Keratinocyte (primary cell): ENCODE results near the gene RAET1E. TPM values are rescaled to one million over a fixed set of nuclear protein-coding genes. Genes with fewer than 3 reads are reported as not detected.
"Not testable (repeated sequence)": the region's sequence is repeated elsewhere in the genome, so short reads cannot be mapped to it uniquely, and the experiment has no call there.

Experiments
- DNase-seq: peaks from one replicate; pipeline ENCODE4 v3.0.0-alpha.2; 2011; ENCODE audit warnings: low read depth, missing footprints, low spot score
- FAIRE-seq: peaks from 2 replicates; lab custom pipeline; 2011; peaks lifted over from hg19 to GRCh38; lab: Jason Lieb, UNC
- H2AFZ ChIP-seq: 2 replicates; pipeline ENCODE4 v1.6.0; 2012; ENCODE audit warnings: low read length, control low read depth, inconsistent platforms; ENCODE audit not compliant: control insufficient read depth
- H3K27ac ChIP-seq: 2 replicates; pipeline ENCODE4 v1.5.1; 2011; ENCODE audit warnings: low read length; ENCODE audit not compliant: control insufficient read depth, insufficient read depth
- H3K27me3 ChIP-seq: 3 replicates; pipeline ENCODE4 v1.6.0; 2011; ENCODE audit warnings: low read length; ENCODE audit not compliant: control insufficient read depth, insufficient read depth; ENCODE audit errors: extremely low read depth
- H3K36me3 ChIP-seq, 2 experiments: 2 replicates in 1 of 2; 3 replicates in 1 of 2; pipeline ENCODE4 v1.5.1; 2011; ENCODE audit warnings: low read length in 2 of 2, mild to moderate bottlenecking in 1 of 2; ENCODE audit not compliant: control insufficient read depth in 2 of 2, insufficient read depth in 2 of 2; ENCODE audit errors: extremely low read depth in 1 of 2
- H3K4me1 ChIP-seq: 3 replicates; pipeline ENCODE4 v1.5.1; 2011; ENCODE audit warnings: low read length; ENCODE audit not compliant: control insufficient read depth, insufficient read depth; ENCODE audit errors: extremely low read depth
- H3K4me2 ChIP-seq: 3 replicates; pipeline ENCODE4 v1.6.0; 2011; ENCODE audit warnings: low read depth, low read length; ENCODE audit not compliant: control insufficient read depth, insufficient read depth; ENCODE audit errors: extremely low read depth
- H3K4me3 ChIP-seq, 3 experiments: fragments of 200-600 bp in 1 of 3; sonication (generic) in 1 of 3; 2 replicates in 2 of 3; 3 replicates in 1 of 3; pipeline ENCODE4 v1.5.1; 2011 to 2016; ENCODE audit warnings: low read length in 3 of 3, mild to moderate bottlenecking in 3 of 3, control low read depth in 2 of 3, inconsistent platforms in 1 of 3, low read depth in 1 of 3, mixed read lengths in 1 of 3, mixed run types in 1 of 3, moderate library complexity in 1 of 3; ENCODE audit not compliant: control insufficient read depth in 2 of 3, insufficient read depth in 2 of 3; ENCODE audit errors: extremely low read depth in 1 of 3
- H3K79me2 ChIP-seq: 2 replicates; pipeline ENCODE4 v1.6.0; 2012; ENCODE audit warnings: low read length; ENCODE audit not compliant: control insufficient read depth, insufficient read depth
- H3K9ac ChIP-seq: 3 replicates; pipeline ENCODE4 v1.6.0; 2011; ENCODE audit warnings: low read length; ENCODE audit not compliant: control insufficient read depth, insufficient read depth; ENCODE audit errors: extremely low read depth
- H3K9me1 ChIP-seq: 3 replicates; pipeline ENCODE4 v1.6.0; 2011; ENCODE audit warnings: low read length; ENCODE audit not compliant: control insufficient read depth, insufficient read depth; ENCODE audit errors: extremely low read depth
- H3K9me3 ChIP-seq: 2 replicates; pipeline ENCODE4 v1.5.1; 2012; ENCODE audit warnings: low read depth, low read length; ENCODE audit not compliant: control insufficient read depth
- H4K20me1 ChIP-seq: 3 replicates; pipeline ENCODE4 v1.6.0; 2011; ENCODE audit warnings: low read length; ENCODE audit not compliant: control insufficient read depth, insufficient read depth; ENCODE audit errors: extremely low read depth
- CTCF ChIP-seq, 3 experiments: IDR thresholded peaks in 1 of 3; conservative IDR thresholded peaks in 1 of 3; optimal IDR thresholded peaks in 1 of 3; 2 replicates in 2 of 3; 3 replicates in 1 of 3; pipeline versions ENCODE3 to v1.5.1; 2011; ENCODE audit warnings: low read length in 3 of 3, mild to moderate bottlenecking in 3 of 3, moderate library complexity in 2 of 3, control low read depth in 1 of 3, inconsistent platforms in 1 of 3; ENCODE audit not compliant: insufficient read depth in 2 of 3; ENCODE audit errors: extremely low read depth in 1 of 3
- EZH2 ChIP-seq: IDR thresholded peaks from one replicate; pipeline ENCODE4 v1.6.1; 2012; ENCODE audit warnings: inconsistent platforms, mild to moderate bottlenecking, low read length, moderate library complexity
- dilution Hi-C: fragments of 300-500 bp; cut with MboI; formaldehyde crosslinking; loops from one replicate; pipeline ENCODE4 v1.7.0; 2020; ENCODE audit warnings: low sequenced_read_pairs; ENCODE audit not compliant: extremely low pct_ligation_motif_present
- polyA plus RNA-seq, 5 experiments: library from polyadenylated mRNA; depleted of rRNA in 3 of 5; stranded (reverse) in 3 of 5; stranded (forward) in 1 of 5; unstranded in 1 of 5; fragments of >200 nt; gene quantifications; 1 replicate in 1 of 5; 2 replicates in 3 of 5; 3 replicates in 1 of 5; pipeline versions ENCODE4 v1.2.1 to v1.2.3, GENCODE V29; 2011 to 2012; ENCODE audit warnings: missing spikeins in 2 of 5, low read depth in 1 of 5, low replicate concordance in 1 of 5

The RAET1E gene
- polyA plus RNA-seq, 1 donor (not counting 4 experiments of a cell fraction or from before 2014, with no cell fraction given): 14.0 TPM

GRCh38 chr6:149938571-149939355, 40.9 kb upstream of the RAET1E start:
- peaks cover 16% of the 10 kb centered on the region for H3K27me3 ChIP-seq
- TF ChIP-seq EZH2: no peak
- TF ChIP-seq CTCF (optimal IDR thresholded peaks at IDR 0.05 in 1 of 3, IDR thresholded peaks at IDR 0.05 in 1 of 3, conservative IDR thresholded peaks at IDR 0.05 in 1 of 3; ENCODE audit: extremely low read depth in 1 of 3, insufficient read depth in 2 of 3, low read length in 3 of 3): no peak

GRCh38 chr6:149938013-149938570, 40.2 kb upstream of the RAET1E start:
- FAIRE-seq: peak; percentile 84
- H3K27me3 ChIP-seq: peaks cover 16% of the 10 kb centered on the region

More at GRCh38 chr6:149938571-149939355, 40.9 kb upstream of the RAET1E start:
- peak overlapping the region; percentile 35 to 71 (median 62) for H3K4me3 ChIP-seq
- no peaks in the 10 kb centered on the region for H3K9me3 ChIP-seq
- H3K79me2 ChIP-seq: no peaks in the 10 kb centered on the region
- H3K4me1 ChIP-seq: peaks cover 13% of the 10 kb centered on the region
- no peaks in the 10 kb centered on the region for H3K9me1 ChIP-seq
- no peak overlapping the region for H3K27ac ChIP-seq
- peak overlapping the region; percentile 87 for H2AFZ ChIP-seq
- FAIRE-seq (no peak), DNase-seq (no peak)
- no peaks in the 10 kb centered on the region for H4K20me1 ChIP-seq
- H3K4me2 ChIP-seq: peak overlapping the region; percentile 87
- H3K36me3 ChIP-seq: no peaks in the 10 kb centered on the region
- H3K9ac ChIP-seq: peak overlapping the region; percentile 65
- dilution Hi-C loops: no loop called here

More at GRCh38 chr6:149938013-149938570, 40.2 kb upstream of the RAET1E start:
- Histone ChIP-seq H3K4me2 (peak overlapping the region; percentile 87), H3K4me1 (peaks cover 13% of the 10 kb centered on the region), H3K9ac (peak overlapping the region; percentile 65), H2AFZ (peak overlapping the region; percentile 87), H3K4me3 (peak overlapping the region; percentile 35 to 71 (median 62))
- dilution Hi-C loops, H3K9me1 ChIP-seq, H3K27ac ChIP-seq, H4K20me1 ChIP-seq, H3K9me3 ChIP-seq, H3K36me3 ChIP-seq, DNase-seq, H3K79me2 ChIP-seq: not testable (repeated sequence)
